SK-N-SH (cell line): Measurements from ENCODE around the gene ASTN2.

Experiments
- CHD2 ChIP-seq: fragments of 150-350 bp; IDR thresholded peaks from 2 replicates; pipeline ENCODE4 v1.6.1; 2018; ENCODE audit warnings: low read length; ENCODE audit not compliant: partially characterized antibody
- EP300 ChIP-seq, 2 experiments: IDR thresholded peaks; 2 replicates each; pipeline versions ENCODE4 v1.4.0 to v1.6.1; 2012; ENCODE audit warnings: borderline replicate concordance in 1 of 2, low read depth in 1 of 2, low read length in 1 of 2
- EZH2phosphoT487 ChIP-seq: fragments of 200-600 bp; sonication (generic); IDR thresholded peaks from 2 replicates; pipeline ENCODE4 v1.6.1; 2017; ENCODE audit warnings: low read depth, mixed run types, mild to moderate bottlenecking, antibody characterized with exemption, moderate library complexity, borderline replicate concordance
- FOXM1 ChIP-seq: IDR thresholded peaks from 2 replicates; pipeline ENCODE4 v1.4.0; 2012; ENCODE audit warnings: low read depth, mild to moderate bottlenecking
- NFIC ChIP-seq: IDR thresholded peaks from 2 replicates; pipeline ENCODE4 v1.4.0; 2012; ENCODE audit warnings: borderline replicate concordance
- POLR2AphosphoS5 ChIP-seq: IDR thresholded peaks from 2 replicates; pipeline ENCODE4 v1.6.1; 2012; ENCODE audit warnings: low read depth, low read length
- RFX5 ChIP-seq: IDR thresholded peaks from 2 replicates; pipeline ENCODE4 v1.6.1; 2012; ENCODE audit warnings: mild to moderate bottlenecking, improper control_type of control experiment, low read length
- SIN3A ChIP-seq: IDR thresholded peaks from 2 replicates; pipeline ENCODE4 v1.6.1; 2012; ENCODE audit warnings: low read depth, mild to moderate bottlenecking, low read length, moderate library complexity, borderline replicate concordance
- TF ChIP-seq, protein P1 (sequence below): IDR thresholded peaks from 2 replicates; pipeline ENCODE4 v1.6.1; 2012; ENCODE audit warnings: mild to moderate bottlenecking, low read depth, low read length, moderate library complexity
- TF ChIP-seq, protein P2 (sequence below): IDR thresholded peaks from 2 replicates; pipeline ENCODE4 v1.4.0; 2012; ENCODE audit warnings: low read depth, borderline replicate concordance
- TF ChIP-seq, protein P3 (sequence below): fragments of 200-600 bp; sonication (generic); IDR thresholded peaks from 2 replicates; pipeline ENCODE4 v1.6.1; 2017; ENCODE audit warnings: antibody characterized with exemption, mild to moderate bottlenecking, moderate library complexity
- TF ChIP-seq, protein P4 (sequence below): fragments of 150-350 bp; IDR thresholded peaks from 2 replicates; pipeline ENCODE4 v1.6.1; 2017; ENCODE audit warnings: antibody characterized with exemption, low read length, low read depth, borderline replicate concordance

DNA sequence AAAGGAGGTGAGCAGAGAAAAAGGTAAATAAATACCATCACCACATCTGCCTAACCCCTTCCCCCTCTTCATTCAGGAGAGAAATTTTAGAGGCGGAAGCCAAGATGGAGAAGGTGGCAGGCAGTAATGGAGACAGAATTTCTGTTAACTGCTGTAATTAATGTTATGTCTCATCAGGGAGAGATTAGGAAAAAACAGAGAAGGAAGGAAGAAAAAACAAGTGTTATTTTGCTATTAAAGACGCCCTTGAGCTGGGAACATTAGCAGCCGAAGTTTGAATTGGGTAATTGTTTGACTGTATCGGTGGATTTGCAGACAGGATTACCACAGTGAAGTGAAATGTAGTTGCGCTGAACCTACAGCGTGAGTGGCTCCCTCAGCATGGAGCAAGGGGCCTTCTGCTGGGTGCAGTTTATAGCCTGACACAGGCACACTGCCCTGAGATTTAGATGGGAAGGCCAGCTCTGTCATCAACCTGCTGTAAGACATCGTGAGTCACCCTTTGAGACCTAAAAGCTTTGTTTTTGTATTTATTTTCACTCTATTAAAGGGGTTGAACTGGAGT lies 136.3 kb downstream of the ASTN2 start:
- TF ChIP-seq POLR2AphosphoS5 (no peak), EP300 (IDR thresholded peaks at IDR 0.05; ENCODE audit: borderline replicate concordance in 1 of 2, low read depth in 1 of 2, low read length in 1 of 2) (no peak), NFIC (no peak), EZH2phosphoT487 (no peak), SIN3A (no peak), FOXM1 (no peak), RFX5 (no peak), CHD2 (no peak)
- TF ChIP-seq, protein P1, sequence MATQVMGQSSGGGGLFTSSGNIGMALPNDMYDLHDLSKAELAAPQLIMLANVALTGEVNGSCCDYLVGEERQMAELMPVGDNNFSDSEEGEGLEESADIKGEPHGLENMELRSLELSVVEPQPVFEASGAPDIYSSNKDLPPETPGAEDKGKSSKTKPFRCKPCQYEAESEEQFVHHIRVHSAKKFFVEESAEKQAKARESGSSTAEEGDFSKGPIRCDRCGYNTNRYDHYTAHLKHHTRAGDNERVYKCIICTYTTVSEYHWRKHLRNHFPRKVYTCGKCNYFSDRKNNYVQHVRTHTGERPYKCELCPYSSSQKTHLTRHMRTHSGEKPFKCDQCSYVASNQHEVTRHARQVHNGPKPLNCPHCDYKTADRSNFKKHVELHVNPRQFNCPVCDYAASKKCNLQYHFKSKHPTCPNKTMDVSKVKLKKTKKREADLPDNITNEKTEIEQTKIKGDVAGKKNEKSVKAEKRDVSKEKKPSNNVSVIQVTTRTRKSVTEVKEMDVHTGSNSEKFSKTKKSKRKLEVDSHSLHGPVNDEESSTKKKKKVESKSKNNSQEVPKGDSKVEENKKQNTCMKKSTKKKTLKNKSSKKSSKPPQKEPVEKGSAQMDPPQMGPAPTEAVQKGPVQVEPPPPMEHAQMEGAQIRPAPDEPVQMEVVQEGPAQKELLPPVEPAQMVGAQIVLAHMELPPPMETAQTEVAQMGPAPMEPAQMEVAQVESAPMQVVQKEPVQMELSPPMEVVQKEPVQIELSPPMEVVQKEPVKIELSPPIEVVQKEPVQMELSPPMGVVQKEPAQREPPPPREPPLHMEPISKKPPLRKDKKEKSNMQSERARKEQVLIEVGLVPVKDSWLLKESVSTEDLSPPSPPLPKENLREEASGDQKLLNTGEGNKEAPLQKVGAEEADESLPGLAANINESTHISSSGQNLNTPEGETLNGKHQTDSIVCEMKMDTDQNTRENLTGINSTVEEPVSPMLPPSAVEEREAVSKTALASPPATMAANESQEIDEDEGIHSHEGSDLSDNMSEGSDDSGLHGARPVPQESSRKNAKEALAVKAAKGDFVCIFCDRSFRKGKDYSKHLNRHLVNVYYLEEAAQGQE = no peak
- TF ChIP-seq, protein P2, sequence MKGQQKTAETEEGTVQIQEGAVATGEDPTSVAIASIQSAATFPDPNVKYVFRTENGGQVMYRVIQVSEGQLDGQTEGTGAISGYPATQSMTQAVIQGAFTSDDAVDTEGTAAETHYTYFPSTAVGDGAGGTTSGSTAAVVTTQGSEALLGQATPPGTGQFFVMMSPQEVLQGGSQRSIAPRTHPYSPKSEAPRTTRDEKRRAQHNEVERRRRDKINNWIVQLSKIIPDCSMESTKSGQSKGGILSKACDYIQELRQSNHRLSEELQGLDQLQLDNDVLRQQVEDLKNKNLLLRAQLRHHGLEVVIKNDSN = no peak
- TF ChIP-seq, protein P3, sequence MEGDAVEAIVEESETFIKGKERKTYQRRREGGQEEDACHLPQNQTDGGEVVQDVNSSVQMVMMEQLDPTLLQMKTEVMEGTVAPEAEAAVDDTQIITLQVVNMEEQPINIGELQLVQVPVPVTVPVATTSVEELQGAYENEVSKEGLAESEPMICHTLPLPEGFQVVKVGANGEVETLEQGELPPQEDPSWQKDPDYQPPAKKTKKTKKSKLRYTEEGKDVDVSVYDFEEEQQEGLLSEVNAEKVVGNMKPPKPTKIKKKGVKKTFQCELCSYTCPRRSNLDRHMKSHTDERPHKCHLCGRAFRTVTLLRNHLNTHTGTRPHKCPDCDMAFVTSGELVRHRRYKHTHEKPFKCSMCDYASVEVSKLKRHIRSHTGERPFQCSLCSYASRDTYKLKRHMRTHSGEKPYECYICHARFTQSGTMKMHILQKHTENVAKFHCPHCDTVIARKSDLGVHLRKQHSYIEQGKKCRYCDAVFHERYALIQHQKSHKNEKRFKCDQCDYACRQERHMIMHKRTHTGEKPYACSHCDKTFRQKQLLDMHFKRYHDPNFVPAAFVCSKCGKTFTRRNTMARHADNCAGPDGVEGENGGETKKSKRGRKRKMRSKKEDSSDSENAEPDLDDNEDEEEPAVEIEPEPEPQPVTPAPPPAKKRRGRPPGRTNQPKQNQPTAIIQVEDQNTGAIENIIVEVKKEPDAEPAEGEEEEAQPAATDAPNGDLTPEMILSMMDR = no peak
- TF ChIP-seq, protein P4, sequence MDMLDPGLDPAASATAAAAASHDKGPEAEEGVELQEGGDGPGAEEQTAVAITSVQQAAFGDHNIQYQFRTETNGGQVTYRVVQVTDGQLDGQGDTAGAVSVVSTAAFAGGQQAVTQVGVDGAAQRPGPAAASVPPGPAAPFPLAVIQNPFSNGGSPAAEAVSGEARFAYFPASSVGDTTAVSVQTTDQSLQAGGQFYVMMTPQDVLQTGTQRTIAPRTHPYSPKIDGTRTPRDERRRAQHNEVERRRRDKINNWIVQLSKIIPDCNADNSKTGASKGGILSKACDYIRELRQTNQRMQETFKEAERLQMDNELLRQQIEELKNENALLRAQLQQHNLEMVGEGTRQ = no peak
